CD8-positive, alpha-beta memory T cell (primary cell): Measurements from ENCODE around the gene METTL2B. TPM values are rescaled to one million over a fixed set of nuclear protein-coding genes. Genes with fewer than 3 reads are reported as not detected.
"Not testable (repeated sequence)": the region's sequence is repeated elsewhere in the genome, so short reads cannot be mapped to it uniquely, and the experiment has no call there.

Experiments used
- CTCF ChIA-PET: fragments of 350-600 bp; sonication (Branson Sonifier 250); formaldehyde crosslinking; loops from one replicate; lab custom pipeline; 2021; ENCODE audit warnings: antibody characterized with exemption; lab: Charles Lee
- POLR2A ChIA-PET: fragments of 350-600 bp; sonication (Branson Sonifier 250); formaldehyde crosslinking; loops from one replicate; lab custom pipeline; 2021; ENCODE audit warnings: antibody characterized with exemption; lab: Charles Lee
- DNase-seq, 5 donors: peaks; one replicate each; pipeline versions ENCODE4 v3.0.0 to v3.0.0-alpha.2; 2020 to 2022; ENCODE audit warnings: mixed read lengths in 1 of 5
- H3K27ac ChIP-seq: one replicate; pipeline ENCODE4 v1.7.0; 2013; ENCODE audit warnings: low read depth, mild to moderate bottlenecking, low read length, moderate library complexity
- H3K27me3 ChIP-seq: 2 replicates; pipeline ENCODE4 v1.7.0; 2013; ENCODE audit warnings: low read length, mild to moderate bottlenecking; ENCODE audit not compliant: insufficient read depth, poor library complexity, severe bottlenecking
- H3K36me3 ChIP-seq: 2 replicates; pipeline ENCODE4 v1.7.0; 2013; ENCODE audit warnings: mild to moderate bottlenecking, low read length, moderate library complexity; ENCODE audit not compliant: insufficient read depth
- H3K4me1 ChIP-seq: 2 replicates; pipeline ENCODE4 v1.7.0; 2013; ENCODE audit warnings: mild to moderate bottlenecking, low read length, moderate library complexity; ENCODE audit not compliant: insufficient read depth
- H3K4me3 ChIP-seq: 2 replicates; pipeline ENCODE4 v1.7.0; 2013; ENCODE audit warnings: mild to moderate bottlenecking, low read length
- H3K9me3 ChIP-seq: 2 replicates; pipeline ENCODE4 v1.7.0; 2013; ENCODE audit warnings: mild to moderate bottlenecking, low read length
- H3K27ac Mint-ChIP-seq, 8 donors: one replicate each; pipeline ENCODE4 v1.8.0; 2020 to 2021; ENCODE audit warnings: mixed read lengths in 8 of 8, mild to moderate bottlenecking in 6 of 8, inconsistent platforms in 3 of 8, moderate library complexity in 3 of 8
- H3K27me3 Mint-ChIP-seq, 2 donors: one replicate each; pipeline ENCODE4 v1.8.0; 2020 to 2021; ENCODE audit warnings: mixed read lengths in 2 of 2, mild to moderate bottlenecking in 1 of 2, moderate library complexity in 1 of 2
- H3K36me3 Mint-ChIP-seq, 3 donors: one replicate each; pipeline ENCODE4 v1.8.0; 2020 to 2021; ENCODE audit warnings: mixed read lengths in 3 of 3, inconsistent platforms in 1 of 3, mild to moderate bottlenecking in 1 of 3
- H3K4me1 Mint-ChIP-seq, 3 donors: one replicate each; pipeline ENCODE4 v1.8.0; 2020 to 2021; ENCODE audit warnings: mixed read lengths in 3 of 3, inconsistent platforms in 1 of 3, mild to moderate bottlenecking in 1 of 3
- H3K4me3 Mint-ChIP-seq, 7 donors: one replicate each; pipeline ENCODE4 v1.8.0; 2020 to 2021; ENCODE audit warnings: mixed read lengths in 7 of 7, mild to moderate bottlenecking in 6 of 7, moderate library complexity in 4 of 7, inconsistent platforms in 2 of 7
- H3K9me3 Mint-ChIP-seq, 5 donors: one replicate each; pipeline ENCODE4 v1.8.0; 2020 to 2022; ENCODE audit warnings: mixed read lengths in 5 of 5, mild to moderate bottlenecking in 3 of 5, moderate library complexity in 2 of 5, inconsistent platforms in 1 of 5
- polyA plus RNA-seq: library from polyadenylated mRNA; unstranded; fragments of 300-500 nt; fragmentation: Illumina TruSeq; gene quantifications from one replicate; pipeline ENCODE4 v1.2.3, GENCODE V29; 2021
- total RNA-seq, 2 experiments: library from RNA; stranded (reverse); gene quantifications; one replicate each; pipeline ENCODE4 v1.2.3, GENCODE V29; 2021

The METTL2B gene, protein sequence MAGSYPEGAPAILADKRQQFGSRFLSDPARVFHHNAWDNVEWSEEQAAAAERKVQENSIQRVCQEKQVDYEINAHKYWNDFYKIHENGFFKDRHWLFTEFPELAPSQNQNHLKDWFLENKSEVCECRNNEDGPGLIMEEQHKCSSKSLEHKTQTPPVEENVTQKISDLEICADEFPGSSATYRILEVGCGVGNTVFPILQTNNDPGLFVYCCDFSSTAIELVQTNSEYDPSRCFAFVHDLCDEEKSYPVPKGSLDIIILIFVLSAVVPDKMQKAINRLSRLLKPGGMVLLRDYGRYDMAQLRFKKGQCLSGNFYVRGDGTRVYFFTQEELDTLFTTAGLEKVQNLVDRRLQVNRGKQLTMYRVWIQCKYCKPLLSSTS
- total RNA-seq (10 to 100 TPM; 58.6 to 59.5 TPM), polyA plus RNA-seq (38.3 TPM)

DNA sequence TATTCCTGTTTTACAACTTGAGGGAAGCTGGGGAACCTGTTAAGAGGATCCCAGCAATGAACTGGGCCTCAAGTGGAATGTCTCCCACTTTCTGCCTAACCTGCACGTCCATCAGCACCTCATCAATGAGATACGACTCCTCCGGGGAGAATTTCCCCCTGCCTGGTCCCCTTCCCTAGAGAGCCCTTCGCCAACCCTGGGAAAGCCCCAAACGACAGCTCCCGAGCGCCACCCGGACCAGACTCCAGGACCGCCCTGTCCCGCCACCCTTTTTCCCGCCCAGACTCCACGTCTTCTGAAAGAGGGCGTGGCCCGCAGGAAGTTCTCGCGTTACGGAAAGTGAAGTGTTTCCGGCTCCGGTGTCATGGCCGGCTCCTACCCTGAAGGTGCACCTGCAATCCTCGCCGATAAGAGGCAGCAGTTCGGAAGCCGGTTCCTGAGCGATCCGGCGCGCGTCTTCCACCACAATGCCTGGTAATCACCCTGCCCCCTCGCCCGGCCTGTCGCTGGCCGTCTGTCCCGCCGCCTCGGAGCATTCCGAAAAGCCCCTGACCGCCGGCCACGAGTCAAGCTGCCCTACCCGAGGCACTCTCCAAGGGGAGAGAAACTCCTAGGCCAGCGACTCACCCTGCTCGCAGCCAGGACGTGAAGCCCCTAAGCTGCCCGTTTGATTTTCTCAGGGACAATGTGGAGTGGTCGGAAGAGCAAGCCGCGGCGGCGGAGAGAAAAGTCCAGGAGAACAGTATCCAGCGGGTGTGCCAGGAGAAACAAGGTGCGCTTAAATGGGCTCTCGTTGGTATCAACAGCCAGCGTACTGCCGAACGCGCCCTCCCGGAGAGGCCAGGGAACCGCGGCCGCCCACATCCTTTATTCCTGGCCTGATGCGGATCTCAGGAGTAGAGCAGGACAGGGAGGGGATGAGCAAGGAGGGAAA is at the start of gene METTL2B:
Gene METTL2B, plus strand, starts transcription at position 347 of the 934 bp plus-strand sequence. Its CDS starts 18 bp downstream, at position 365.
- H3K27me3 Mint-ChIP-seq, H3K27me3 ChIP-seq, H3K9me3 ChIP-seq, H3K9me3 Mint-ChIP-seq, H3K36me3 ChIP-seq, POLR2A ChIA-PET: not testable (repeated sequence)
- peaks cover 20 to 39% (median 34%) of the 10 kb centered on the region in 3 donors for H3K4me1 Mint-ChIP-seq
- H3K4me3 Mint-ChIP-seq = peak within 1 kb of the TSS; percentile 92 to 99 (median 98)
- H3K27ac Mint-ChIP-seq = peak within 1 kb of the TSS; percentile 88 to 99 (median 97)
- peaks cover 0 to 32% (median 1%) of the 10 kb centered on the region in 3 donors for H3K36me3 Mint-ChIP-seq
- DNase-seq = peak; percentile 84 to 94 (median 87)
- Histone ChIP-seq H3K4me3 (peak within 1 kb of the TSS; percentile 75), H3K4me1 (peaks cover 13% of the 10 kb centered on the region), H3K27ac (peak within 1 kb of the TSS; percentile 81)
- CTCF ChIA-PET = interaction anchor here (1.1 to 3.5 kb wide), 2 partner anchors 16 to 49 kb away, joined by 3 to 20 read pairs; no protein-coding TSS in a partner anchor

DNA sequence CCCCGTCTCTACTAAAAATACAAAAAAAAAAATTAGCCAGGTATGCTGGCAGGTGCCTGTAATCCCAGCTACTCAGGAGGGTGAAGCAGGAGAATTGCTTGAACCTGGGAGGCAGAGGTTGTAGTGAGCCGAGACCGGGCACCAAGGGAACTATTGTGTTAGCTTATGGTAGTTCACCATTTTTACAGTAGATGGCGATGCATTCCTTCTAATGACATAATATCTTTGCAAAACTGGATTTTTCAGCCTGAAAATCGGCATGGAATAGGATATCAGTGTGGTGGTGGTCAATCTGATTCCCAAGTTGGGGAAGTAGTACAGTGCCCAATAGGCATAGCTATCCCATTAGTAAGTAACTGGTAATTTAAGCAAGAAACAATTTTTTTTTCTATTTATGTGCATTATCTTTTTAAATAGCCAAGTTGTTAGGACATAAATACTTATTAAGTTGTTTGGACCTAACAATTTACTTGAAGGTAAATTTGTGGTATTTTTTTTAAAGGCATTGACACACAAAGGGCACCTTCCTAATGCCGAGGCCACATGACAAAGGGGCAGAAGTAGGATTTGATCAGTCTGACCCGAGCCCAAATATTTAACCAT is 49.2 kb upstream of the METTL2B start:
- Mint-ChIP-seq H3K4me3 (no peak overlapping the region), H3K27me3 (peaks cover 8 to 26% of the 10 kb centered on the region in 2 donors), H3K36me3 (no peaks in the 10 kb centered on the region), H3K4me1 (peaks cover 7 to 14% (median 12%) of the 10 kb centered on the region in 3 donors), H3K27ac (no peak overlapping the region), H3K9me3 (no peaks in the 10 kb centered on the region)
- H3K27ac ChIP-seq = no peak overlapping the region
- H3K9me3 ChIP-seq = no peaks in the 10 kb centered on the region
- peak in 2 of 5 donors; percentile 38 to 43 for DNase-seq
- H3K36me3 ChIP-seq = no peaks in the 10 kb centered on the region
- H3K27me3 ChIP-seq = no peaks in the 10 kb centered on the region
- no peak overlapping the region for H3K4me3 ChIP-seq
- ChIA-PET CTCF (interaction anchor here (0.7 to 8.5 kb wide), 26 partner anchors 8 to 664 kb away, joined by 3 to 139 read pairs (median 6); partner anchors contain the start of genes HILPDA, IMPDH1 and RBM28), POLR2A (interaction anchor here (0.5 to 2.2 kb wide), 4 partner anchors 9 to 70 kb away, joined by 3 to 6 read pairs (median 3); partner anchors contain the start of gene HILPDA)
- peaks cover 4% of the 10 kb centered on the region for H3K4me1 ChIP-seq

DNA sequence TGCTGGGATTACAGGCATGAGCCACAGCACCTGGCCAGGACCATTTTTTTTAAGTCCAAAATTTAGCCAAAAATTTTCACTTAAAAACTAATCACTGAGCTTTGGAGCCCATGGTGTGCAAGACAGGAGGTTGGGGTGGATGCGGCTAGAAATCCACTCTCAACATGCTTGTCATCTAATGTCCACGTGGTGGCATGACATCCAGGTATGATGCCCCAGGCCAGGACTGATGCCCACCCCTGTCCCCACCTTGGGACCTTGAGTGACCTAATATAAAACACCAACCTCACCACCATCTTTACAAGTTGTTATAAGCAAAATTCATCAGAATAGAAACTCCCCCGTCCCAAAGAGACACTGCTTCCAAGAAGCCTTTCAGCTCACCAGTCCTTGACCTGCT is 46.3 kb upstream of the METTL2B start:
- no peak overlapping the region for H3K27ac Mint-ChIP-seq
- Histone ChIP-seq H3K27ac (no peak overlapping the region), H3K9me3 (no peaks in the 10 kb centered on the region), H3K4me1 (no peaks in the 10 kb centered on the region), H3K27me3 (no peaks in the 10 kb centered on the region), H3K4me3 (no peak overlapping the region), H3K36me3 (no peaks in the 10 kb centered on the region)
- no peaks in the 10 kb centered on the region for H3K9me3 Mint-ChIP-seq
- H3K36me3 Mint-ChIP-seq = no peaks in the 10 kb centered on the region
- ChIA-PET POLR2A (no interaction called here), CTCF (no interaction called here)
- no peak overlapping the region for H3K4me3 Mint-ChIP-seq
- H3K4me1 Mint-ChIP-seq = no peaks in the 10 kb centered on the region
- peaks cover 9 to 29% of the 10 kb centered on the region in 2 donors for H3K27me3 Mint-ChIP-seq
- no peak for DNase-seq

DNA sequence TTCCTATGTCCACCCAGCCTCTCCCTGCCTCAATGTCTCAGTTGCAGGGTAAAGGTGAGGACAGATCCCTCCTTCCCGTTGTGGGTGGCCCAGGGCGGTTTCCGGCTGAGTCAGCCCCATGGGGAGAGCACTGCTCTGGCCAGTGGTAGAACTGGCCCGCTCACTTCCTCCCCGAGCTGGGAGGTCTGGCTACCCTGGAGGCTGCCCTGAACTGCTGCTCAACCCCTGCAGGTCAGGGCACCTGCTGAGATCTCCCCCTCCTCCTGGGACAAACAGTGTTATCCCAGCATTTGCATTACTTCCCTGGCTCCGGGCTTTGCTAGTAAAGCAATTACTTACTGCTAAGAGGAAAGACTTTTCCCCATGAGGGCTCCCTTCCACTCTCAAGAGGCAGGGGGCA is 45.3 kb upstream of the METTL2B start:
- Mint-ChIP-seq H3K27ac (no peak overlapping the region), H3K36me3 (no peaks in the 10 kb centered on the region), H3K9me3 (no peaks in the 10 kb centered on the region), H3K4me3 (no peak overlapping the region), H3K27me3 (peaks cover 9 to 29% of the 10 kb centered on the region in 2 donors), H3K4me1 (no peaks in the 10 kb centered on the region)
- H3K27me3 ChIP-seq = no peaks in the 10 kb centered on the region
- DNase-seq = no peak
- H3K4me1 ChIP-seq = no peaks in the 10 kb centered on the region
- no peak overlapping the region for H3K4me3 ChIP-seq
- H3K27ac ChIP-seq = no peak overlapping the region
- H3K9me3 ChIP-seq = no peaks in the 10 kb centered on the region
- ChIA-PET CTCF (interaction anchor here (3.1 kb wide), 1 partner anchor 29 kb away, joined by 19 read pairs; no protein-coding TSS in a partner anchor), POLR2A (no interaction called here)
- no peaks in the 10 kb centered on the region for H3K36me3 ChIP-seq

DNA sequence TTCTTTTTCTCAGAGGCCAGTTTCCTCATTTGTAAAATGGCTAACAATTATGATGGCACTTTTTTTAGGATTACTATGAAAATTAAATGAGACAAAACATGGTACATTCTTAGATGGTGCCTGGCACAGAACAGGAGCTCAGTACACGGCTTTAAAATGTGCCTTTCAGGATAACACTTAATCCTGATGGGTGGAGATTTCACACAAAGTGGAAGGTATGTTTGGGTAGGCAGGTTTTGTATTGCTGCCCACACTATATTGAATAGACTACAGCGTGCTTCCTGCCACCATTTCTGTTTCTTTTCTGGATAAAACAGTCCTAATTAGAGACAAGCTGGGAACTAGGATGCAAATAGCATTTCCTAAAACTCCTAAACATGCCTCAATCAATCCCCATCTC is 44.8 kb upstream of the METTL2B start:
- H3K27ac Mint-ChIP-seq = no peak overlapping the region
- DNase-seq = no peak
- Histone ChIP-seq H3K27me3 (no peaks in the 10 kb centered on the region), H3K4me1 (no peaks in the 10 kb centered on the region), H3K36me3 (no peaks in the 10 kb centered on the region), H3K27ac (no peak overlapping the region), H3K9me3 (no peaks in the 10 kb centered on the region), H3K4me3 (no peak overlapping the region)
- H3K9me3 Mint-ChIP-seq = no peaks in the 10 kb centered on the region
- peaks cover 9 to 29% of the 10 kb centered on the region in 2 donors for H3K27me3 Mint-ChIP-seq
- no peaks in the 10 kb centered on the region for H3K4me1 Mint-ChIP-seq
- CTCF ChIA-PET = interaction anchor here (1.1 to 3.1 kb wide), 2 partner anchors 24 to 28 kb away, joined by 3 to 19 read pairs; partner anchors contain the start of gene HILPDA
- POLR2A ChIA-PET = no interaction called here
- no peak overlapping the region for H3K4me3 Mint-ChIP-seq
- no peaks in the 10 kb centered on the region for H3K36me3 Mint-ChIP-seq

DNA sequence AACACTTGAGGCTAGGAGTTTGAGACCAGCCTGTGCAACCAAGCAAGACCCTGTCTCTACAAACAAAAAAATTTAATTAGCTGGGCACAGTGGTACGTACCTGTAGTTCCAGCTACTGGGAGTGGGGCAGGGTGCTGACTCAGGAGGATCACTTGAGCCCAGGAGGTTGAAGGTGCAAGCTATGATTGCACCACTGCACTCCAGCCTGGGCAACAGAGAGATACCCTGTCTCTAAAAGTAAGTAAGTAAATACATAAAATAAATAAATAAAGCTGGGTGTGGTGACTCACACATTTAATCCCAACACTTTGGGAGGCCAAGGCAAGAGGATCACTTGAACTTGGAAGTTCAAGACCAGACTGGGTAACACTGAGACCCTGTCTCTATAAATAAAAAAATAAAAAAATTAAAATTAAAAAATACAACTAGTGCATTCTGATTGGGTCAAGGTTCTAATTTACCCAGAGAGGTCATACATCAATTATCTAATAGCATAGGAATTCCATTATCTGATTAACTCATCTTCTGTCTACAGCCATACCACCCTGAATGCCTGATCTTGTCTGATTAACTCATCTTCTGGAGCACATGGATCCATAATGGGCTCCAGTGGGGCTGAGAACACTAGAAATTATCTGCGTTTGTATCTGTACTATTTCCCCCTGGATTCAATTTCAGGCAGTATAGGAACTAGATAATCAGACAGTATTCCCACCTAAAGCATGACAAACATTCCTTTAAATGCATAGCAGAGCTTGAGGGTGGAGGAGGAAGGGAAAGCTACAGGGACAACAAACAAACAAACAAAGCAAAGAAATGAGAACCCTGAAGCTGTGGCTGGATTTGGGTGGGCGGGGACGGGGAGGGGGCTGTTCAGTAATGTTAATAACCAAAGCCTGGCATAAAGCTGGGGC is 41.9 kb upstream of the METTL2B start:
- Mint-ChIP-seq H3K36me3 (no peaks in the 10 kb centered on the region), H3K4me3 (no peak overlapping the region), H3K4me1 (no peaks in the 10 kb centered on the region), H3K27ac (no peak overlapping the region), H3K27me3 (peaks cover 6 to 20% of the 10 kb centered on the region in 2 donors), H3K9me3 (no peaks in the 10 kb centered on the region)
- H3K36me3 ChIP-seq = no peaks in the 10 kb centered on the region
- ChIA-PET POLR2A (no interaction called here), CTCF (interaction anchor here (1.0 to 2.1 kb wide), 4 partner anchors 7 to 25 kb away, joined by 3 to 7 read pairs (median 4); no protein-coding TSS in a partner anchor)
- H3K9me3 ChIP-seq = no peaks in the 10 kb centered on the region
- H3K27ac ChIP-seq = no peak overlapping the region
- no peaks in the 10 kb centered on the region for H3K4me1 ChIP-seq
- H3K4me3 ChIP-seq = no peak overlapping the region
- DNase-seq = no peak
- H3K27me3 ChIP-seq = no peaks in the 10 kb centered on the region

DNA sequence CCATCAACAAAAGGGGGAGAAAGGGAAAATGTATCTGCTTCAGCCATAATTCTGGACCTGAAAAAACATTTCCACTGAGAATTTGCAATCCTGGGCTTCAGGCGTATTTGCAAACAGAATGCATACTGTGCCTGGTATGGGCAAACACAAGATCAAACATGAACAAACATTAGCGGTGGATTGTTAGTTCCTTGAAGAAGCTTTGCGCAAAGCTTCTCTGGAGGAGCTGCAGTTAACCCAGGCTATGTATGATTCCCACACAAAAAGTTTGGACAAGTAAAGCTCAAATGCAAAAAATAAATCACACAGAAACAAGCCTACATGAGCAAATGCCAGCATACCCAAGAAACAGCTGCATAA is 41.2 kb upstream of the METTL2B start:
- no peaks in the 10 kb centered on the region for H3K36me3 Mint-ChIP-seq
- no peaks in the 10 kb centered on the region for H3K9me3 Mint-ChIP-seq
- no peaks in the 10 kb centered on the region for H3K27me3 ChIP-seq
- H3K27me3 Mint-ChIP-seq = peaks cover 3 to 17% of the 10 kb centered on the region in 2 donors
- H3K9me3 ChIP-seq = no peaks in the 10 kb centered on the region
- H3K4me3 Mint-ChIP-seq = no peak overlapping the region
- POLR2A ChIA-PET = no interaction called here
- DNase-seq = no peak
- H3K27ac ChIP-seq = no peak overlapping the region
- H3K4me1 ChIP-seq = no peaks in the 10 kb centered on the region
- H3K27ac Mint-ChIP-seq = no peak overlapping the region
- CTCF ChIA-PET = interaction anchor here (1.0 to 2.1 kb wide), 4 partner anchors 8 to 24 kb away, joined by 3 to 7 read pairs (median 4); no protein-coding TSS in a partner anchor
- no peaks in the 10 kb centered on the region for H3K36me3 ChIP-seq
- H3K4me1 Mint-ChIP-seq = no peaks in the 10 kb centered on the region
- no peak overlapping the region for H3K4me3 ChIP-seq
